Measurements from ENCODE around the gene EMP3. TPM values are rescaled to one million over a fixed set of nuclear protein-coding genes. Genes with fewer than 3 reads are reported as not detected.
A peak's percentile ranks its signal among the peaks of the same experiment; 100 is the strongest.

The EMP3 gene
- total and polyA plus RNA-seq, 2 of the 13 experiments (the other 11 are each of a cell fraction or from before 2014, with no cell fraction given), result 2.2 to 7.8 TPM

DNA sequence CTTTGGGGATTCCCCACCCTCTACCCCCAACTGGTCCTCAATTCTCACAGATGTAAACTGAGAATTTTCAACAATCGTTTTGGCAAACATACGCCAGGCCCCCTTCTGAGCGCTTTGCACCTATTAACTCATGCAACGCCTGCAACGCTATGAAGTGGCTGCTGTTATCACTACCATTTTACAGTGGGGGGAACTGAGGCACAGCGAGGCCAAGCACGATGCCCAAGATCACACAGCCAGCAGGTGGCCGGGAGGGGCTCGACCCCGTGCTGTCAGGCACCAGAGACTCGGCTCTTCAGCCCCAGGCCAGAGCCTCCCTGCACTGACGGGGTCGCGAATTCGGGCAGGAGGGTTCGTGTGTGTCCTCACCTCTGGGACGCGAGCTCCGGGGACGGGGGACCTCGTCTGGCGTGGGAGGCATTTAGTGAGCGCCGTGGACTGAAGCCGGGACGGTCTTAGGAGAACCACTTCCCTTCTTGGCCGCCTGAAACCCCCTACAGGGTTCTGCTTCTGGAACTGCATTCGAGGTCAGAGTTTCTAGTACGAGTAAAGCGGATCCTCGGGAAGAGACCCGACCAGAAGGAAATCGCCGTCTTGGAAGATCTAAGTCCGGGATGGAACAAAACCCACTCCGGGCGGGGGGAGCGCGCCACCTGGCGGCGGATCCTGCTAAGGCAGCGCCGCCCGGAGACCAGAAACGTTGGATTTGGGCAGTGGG, 34.4 kb upstream of the EMP3 start:
- intact Hi-C loops (cut with micrococcal nuclease; ENCODE audit: unreplicated experiment), result loop anchor here (1.0 kb wide), 1 partner anchor 24 kb away; no protein-coding TSS in a partner anchor
- DNase-seq (ENCODE audit: low spot score), result no peak
- peaks cover 0 to 6% of the 10 kb centered on the region in 2 experiments; a peak in 1 of 5 replicates for H3K36me3 ChIP-seq (replicated peaks in 1 of 2; ENCODE audit: control insufficient read depth in 1 of 2, insufficient read depth in 2 of 2, low read length in 2 of 2)
- peak; percentile 60 for FAIRE-seq
- no peaks in the 10 kb centered on the region for H3K79me2 ChIP-seq (ENCODE audit: insufficient read depth, low read length)
- in situ Hi-C loops (cut with HindIII; ENCODE audit: extremely low pct_ligation_motif_present, low pct_unique_long_range_greater_than_20kb), result no loop called here
- CTCF ChIA-PET (ENCODE audit: low intra/inter-chr PET ratio, low total read pairs), result interaction anchor here (1.0 to 2.7 kb wide), 3 partner anchors 19 to 23 kb away, joined by 3 to 36 read pairs (median 10); no protein-coding TSS in a partner anchor
- H3K4me1 ChIP-seq (ENCODE audit: insufficient read depth, low read length), result peaks cover 20% of the 10 kb centered on the region
- no TSS peak for BruUV-seq (replicated peaks)
- WGBS (ENCODE audit: low lambda C conversion rate), result 13% methylated on average over 9 of the region's 45 CpGs
- POLR2A ChIA-PET, result interaction anchor here (0.6 kb wide), 2 partner anchors 15 to 19 kb away, joined by 3 read pairs; no protein-coding TSS in a partner anchor
- peak overlapping the region; percentile 58 for H2AFZ ChIP-seq (ENCODE audit: low read length)
- H3K27me3 ChIP-seq (ENCODE audit: control insufficient read depth in 1 of 2, insufficient read depth in 2 of 2, low read length in 2 of 2), result no peaks in the 10 kb centered on the region
- H3K9ac ChIP-seq (ENCODE audit: insufficient read depth, low read depth, low read length), result 0 out of 2 replicates have a peak overlapping the region, but pooled peaks have one; percentile 2
- H4K20me1 ChIP-seq (ENCODE audit: insufficient read depth, low read length), result no peaks in the 10 kb centered on the region
- peak overlapping the region; percentile 99 for H3K4me2 ChIP-seq (ENCODE audit: low read depth, low read length)
- H3K27ac ChIP-seq (ENCODE audit: extremely low read length, insufficient read depth, low read length), result no peak overlapping the region
- H3K4me3 ChIP-seq (replicated peaks in 1 of 3; ENCODE audit: insufficient read depth in 1 of 3, low read depth in 2 of 3, low read length in 3 of 3), result peak overlapping the region; percentile 42 to 76 (median 54)
- H3K9me3 ChIP-seq (ENCODE audit: low read length), result no peaks in the 10 kb centered on the region
- ATAC-seq, result peak; percentile 76
- TF ChIP-seq, protein P1, sequence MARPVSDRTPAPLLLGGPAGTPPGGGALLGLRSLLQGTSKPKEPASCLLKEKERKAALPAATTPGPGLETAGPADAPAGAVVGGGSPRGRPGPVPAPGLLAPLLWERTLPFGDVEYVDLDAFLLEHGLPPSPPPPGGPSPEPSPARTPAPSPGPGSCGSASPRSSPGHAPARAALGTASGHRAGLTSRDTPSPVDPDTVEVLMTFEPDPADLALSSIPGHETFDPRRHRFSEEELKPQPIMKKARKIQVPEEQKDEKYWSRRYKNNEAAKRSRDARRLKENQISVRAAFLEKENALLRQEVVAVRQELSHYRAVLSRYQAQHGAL (CRISPR knock-in tag; IDR thresholded peaks at IDR 0.05; ENCODE audit: not compliant biosample characterization), result no peak
- TF ChIP-seq KDM1A (CRISPR knock-in tag; IDR thresholded peaks at IDR 0.05) (peak; percentile 62; the same call in 1 of the 2 replicates), ZNF501 (CRISPR knock-in tag; IDR thresholded peaks at IDR 0.05) (peak; percentile 77), ZBTB7A (CRISPR knock-in tag; IDR thresholded peaks at IDR 0.05) (no peak), YY1 (IDR thresholded peaks at IDR 0.05; ENCODE audit: insufficient read depth, insufficient replicate concordance, low read depth, low read length) (no peak), BORCS8-MEF2B (CRISPR knock-in tag; IDR thresholded peaks at IDR 0.05) (0 out of 2 replicates have a peak, but pooled peaks have one; percentile 34), ZMYM3 (CRISPR knock-in tag; IDR thresholded peaks at IDR 0.05) (peak; percentile 95), MIER2 (CRISPR knock-in tag; IDR thresholded peaks at IDR 0.05) (no peak), NFATC3 (CRISPR knock-in tag; IDR thresholded peaks at IDR 0.05) (0 out of 2 replicates have a peak, but pooled peaks have one; percentile 16), JUNB (CRISPR knock-in tag; IDR thresholded peaks at IDR 0.05; ENCODE audit: borderline replicate concordance) (no peak), NFYB (CRISPR knock-in tag; IDR thresholded peaks at IDR 0.05) (no peak), CBFB (CRISPR knock-in tag; IDR thresholded peaks at IDR 0.05) (0 out of 2 replicates have a peak, but pooled peaks have one; percentile 43), ZNF605 (CRISPR knock-in tag; IDR thresholded peaks at IDR 0.05) (0 out of 2 replicates have a peak, but pooled peaks have one; percentile 47), ISL2 (CRISPR knock-in tag; IDR thresholded peaks at IDR 0.05) (no peak), ZMYM4 (CRISPR knock-in tag; IDR thresholded peaks at IDR 0.05) (no peak), KAT8 (CRISPR knock-in tag; IDR thresholded peaks at IDR 0.05) (0 out of 2 replicates have a peak, but pooled peaks have one; percentile 37), LCORL (IDR thresholded peaks at IDR 0.05) (no peak), LCORL (CRISPR knock-in tag; IDR thresholded peaks at IDR 0.05) (peak; percentile 40; the same call in 1 of the 2 replicates)
- TF ChIP-seq, protein P2, sequence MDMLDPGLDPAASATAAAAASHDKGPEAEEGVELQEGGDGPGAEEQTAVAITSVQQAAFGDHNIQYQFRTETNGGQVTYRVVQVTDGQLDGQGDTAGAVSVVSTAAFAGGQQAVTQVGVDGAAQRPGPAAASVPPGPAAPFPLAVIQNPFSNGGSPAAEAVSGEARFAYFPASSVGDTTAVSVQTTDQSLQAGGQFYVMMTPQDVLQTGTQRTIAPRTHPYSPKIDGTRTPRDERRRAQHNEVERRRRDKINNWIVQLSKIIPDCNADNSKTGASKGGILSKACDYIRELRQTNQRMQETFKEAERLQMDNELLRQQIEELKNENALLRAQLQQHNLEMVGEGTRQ (IDR thresholded peaks at IDR 0.05; ENCODE audit: low read depth, low read length), result no peak
- TF ChIP-seq, protein P2 (CRISPR knock-in tag; IDR thresholded peaks at IDR 0.05; ENCODE audit: borderline replicate concordance), result no peak
- TF ChIP-seq, protein P3, sequence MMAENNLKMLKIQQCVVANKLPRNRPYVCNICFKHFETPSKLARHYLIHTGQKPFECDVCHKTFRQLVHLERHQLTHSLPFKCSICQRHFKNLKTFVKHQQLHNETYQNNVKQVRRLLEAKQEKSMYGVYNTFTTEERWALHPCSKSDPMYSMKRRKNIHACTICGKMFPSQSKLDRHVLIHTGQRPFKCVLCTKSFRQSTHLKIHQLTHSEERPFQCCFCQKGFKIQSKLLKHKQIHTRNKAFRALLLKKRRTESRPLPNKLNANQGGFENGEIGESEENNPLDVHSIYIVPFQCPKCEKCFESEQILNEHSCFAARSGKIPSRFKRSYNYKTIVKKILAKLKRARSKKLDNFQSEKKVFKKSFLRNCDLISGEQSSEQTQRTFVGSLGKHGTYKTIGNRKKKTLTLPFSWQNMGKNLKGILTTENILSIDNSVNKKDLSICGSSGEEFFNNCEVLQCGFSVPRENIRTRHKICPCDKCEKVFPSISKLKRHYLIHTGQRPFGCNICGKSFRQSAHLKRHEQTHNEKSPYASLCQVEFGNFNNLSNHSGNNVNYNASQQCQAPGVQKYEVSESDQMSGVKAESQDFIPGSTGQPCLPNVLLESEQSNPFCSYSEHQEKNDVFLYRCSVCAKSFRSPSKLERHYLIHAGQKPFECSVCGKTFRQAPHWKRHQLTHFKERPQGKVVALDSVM (CRISPR knock-in tag; IDR thresholded peaks at IDR 0.05), result no peak
